ENCODE results near the gene ZNF540.
A peak's percentile ranks its signal among the peaks of the same experiment; 100 is the strongest.

- no peak for TF ChIP-seq POLR2A (IDR thresholded peaks at IDR 0.05; ENCODE audit: low read depth, low read length)
- TF ChIP-seq POLR2AphosphoS5 (IDR thresholded peaks at IDR 0.05; ENCODE audit: low read depth, low read length): peak; percentile 21; the same call in 1 of the 2 replicates
Observed at GRCh38 chr19:37594304-37594981, at the start of gene ZNF540, which contains the start of gene ZNF571.
